ENCODE measurements around the gene RASSF4. TPM values are rescaled to one million over a fixed set of nuclear protein-coding genes. Genes with fewer than 3 reads are reported as not detected.

The RASSF4 gene
- total and polyA plus RNA-seq, 9 of the 15 experiments (the other 6 are each of a cell fraction or from before 2014, with no cell fraction given), result 0.01 to 0.62 (median 0.11) TPM; not detected in 3

- no peak for TF ChIP-seq MCM3 (IDR thresholded peaks at IDR 0.05)
- 0 out of 4 replicates have a peak, but pooled peaks of 1 of the 2 experiments have one; percentile 21 for TF ChIP-seq MNT (conservative IDR thresholded peaks at IDR 0.05)
- TF ChIP-seq NCOA1 (IDR thresholded peaks at IDR 0.05; ENCODE audit: low read depth), result no peak
- 0 out of 2 replicates have a peak, but pooled peaks have one; percentile 18 for TF ChIP-seq MEF2A (IDR thresholded peaks at IDR 0.05; ENCODE audit: control insufficient read depth, low read depth, low read length)
- TF ChIP-seq ZFPM2 (CRISPR knock-in tag; IDR thresholded peaks at IDR 0.05), result 0 out of 2 replicates have a peak, but pooled peaks have one; percentile 30
- no peak for TF ChIP-seq POLR3G (IDR thresholded peaks at IDR 0.05; ENCODE audit: extremely low read depth, insufficient read length, insufficient replicate concordance)
- TF ChIP-seq MYNN (IDR thresholded peaks at IDR 0.05), result no peak
- TF ChIP-seq MYNN (CRISPR knock-in tag; IDR thresholded peaks at IDR 0.05), result no peak
- peak in 1 of 2 experiments; percentile 58 for TF ChIP-seq E2F6 (IDR thresholded peaks at IDR 0.05; ENCODE audit: borderline replicate concordance in 1 of 2, extremely low read depth in 1 of 2, insufficient read depth in 1 of 2, insufficient read length in 1 of 2, low read depth in 1 of 2, low read length in 1 of 2, poor library complexity in 1 of 2, severe bottlenecking in 1 of 2)
- no peak for TF ChIP-seq BRD4 (IDR thresholded peaks at IDR 0.05)
- peak; percentile 60; the same call in 1 of the 2 replicates for TF ChIP-seq CBFA2T2 (conservative IDR thresholded peaks at IDR 0.05)
- TF ChIP-seq XRCC4 (IDR thresholded peaks at IDR 0.05; ENCODE audit: extremely low read depth, insufficient read depth, insufficient read length), result no peak
- TF ChIP-seq ZC3H4 (CRISPR knock-in tag; IDR thresholded peaks at IDR 0.05; ENCODE audit: borderline replicate concordance), result no peak
- no peak for TF ChIP-seq ZNF445 (CRISPR knock-in tag; IDR thresholded peaks at IDR 0.05; ENCODE audit: low read depth)
- peak; percentile 56; the same call in 1 of the 2 replicates for TF ChIP-seq L3MBTL2 (IDR thresholded peaks at IDR 0.05)
- TF ChIP-seq CBX5 (IDR thresholded peaks at IDR 0.05; ENCODE audit: borderline replicate concordance, low read depth), result no peak
- TF ChIP-seq RCOR1 (IDR thresholded peaks at IDR 0.05; ENCODE audit: borderline replicate concordance in 1 of 2, low read depth in 2 of 2, low read length in 2 of 2), result peak; percentile 93 to 97
- TF ChIP-seq, protein P1, sequence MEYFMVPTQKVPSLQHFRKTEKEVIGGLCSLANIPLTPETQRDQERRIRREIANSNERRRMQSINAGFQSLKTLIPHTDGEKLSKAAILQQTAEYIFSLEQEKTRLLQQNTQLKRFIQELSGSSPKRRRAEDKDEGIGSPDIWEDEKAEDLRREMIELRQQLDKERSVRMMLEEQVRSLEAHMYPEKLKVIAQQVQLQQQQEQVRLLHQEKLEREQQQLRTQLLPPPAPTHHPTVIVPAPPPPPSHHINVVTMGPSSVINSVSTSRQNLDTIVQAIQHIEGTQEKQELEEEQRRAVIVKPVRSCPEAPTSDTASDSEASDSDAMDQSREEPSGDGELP (CRISPR knock-in tag; IDR thresholded peaks at IDR 0.05; ENCODE audit: borderline replicate concordance), result peak; percentile 60
- TF ChIP-seq PURB (CRISPR knock-in tag; IDR thresholded peaks at IDR 0.05; ENCODE audit: low read depth), result no peak
- TF ChIP-seq GABPB1 (CRISPR knock-in tag; IDR thresholded peaks at IDR 0.05), result peak; percentile 62; the same call in 1 of the 2 replicates
- peak; percentile 62; the same call in 1 of the 2 replicates for TF ChIP-seq ZBTB7A (IDR thresholded peaks at IDR 0.05; ENCODE audit: borderline replicate concordance, control insufficient read depth, low read depth, low read length)
- no peak for TF ChIP-seq NR4A1 (CRISPR knock-in tag; IDR thresholded peaks at IDR 0.05)
- TF ChIP-seq NR4A1 (tag; IDR thresholded peaks at IDR 0.05), result no peak
- TF ChIP-seq USF1 (CRISPR knock-in tag; IDR thresholded peaks at IDR 0.05), result no peak
- TF ChIP-seq CCAR2 (IDR thresholded peaks at IDR 0.05; ENCODE audit: low read depth, low read length), result no peak
Observed at GRCh38 chr10:44959247-44960087, at the start of gene RASSF4 (continued).
